B cell (primary cell): ENCODE results near the gene CDH1.

Experiments
- CTCF ChIP-seq: fragments of 200-600 bp; IDR thresholded peaks from one replicate; pipeline ENCODE4 v1.8.0; 2022; ENCODE audit warnings: antibody characterized with exemption, mild to moderate bottlenecking
- EZH2 ChIP-seq: IDR thresholded peaks from 2 replicates; pipeline ENCODE4 v1.6.1; 2012; ENCODE audit warnings: borderline replicate concordance, low read depth, mild to moderate bottlenecking, moderate library complexity, low read length; ENCODE audit not compliant: insufficient read depth, poor library complexity, severe bottlenecking

DNA sequence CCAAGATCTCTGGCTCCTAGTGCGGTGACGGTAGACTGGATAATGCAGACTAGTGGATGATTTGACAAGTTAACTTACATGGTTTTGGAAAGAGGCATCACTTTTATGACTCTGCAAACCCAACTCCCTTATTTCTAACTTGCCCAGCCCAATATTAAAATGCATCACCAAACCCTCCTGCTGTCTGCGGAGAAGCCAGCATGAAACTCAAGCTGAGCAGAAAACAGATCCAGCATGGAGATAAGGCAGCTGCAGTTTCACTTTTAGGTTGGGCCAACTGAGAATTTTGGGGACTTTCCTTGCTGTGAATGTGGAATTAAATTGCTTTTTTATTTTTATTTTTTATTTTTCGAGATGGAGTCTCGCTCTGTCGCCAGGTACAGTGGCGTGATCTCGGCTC is 27.8 kb downstream of the CDH1 start:
- TF ChIP-seq CTCF: no peak
- TF ChIP-seq EZH2: no peak
